IPS-NIHi7 (cell line): Measurements from ENCODE around the gene NNT.
"Not testable (repeated sequence)": the region's sequence is repeated elsewhere in the genome, so short reads cannot be mapped to it uniquely, and the experiment has no call there.

Experiments used
- DNase-seq: peaks from one replicate; pipeline ENCODE4 v3.0.0; 2012; ENCODE audit warnings: mixed read lengths; ENCODE audit errors: extremely low spot score

The NNT gene

GRCh38 chr5:43582082-43583005, 20.6 kb upstream of the NNT start:
- DNase-seq = no peak

GRCh38 chr5:43583724-43584123, 19.3 kb upstream of the NNT start:
- no peak for DNase-seq

GRCh38 chr5:43584166-43584699, 18.7 kb upstream of the NNT start:
- no peak for DNase-seq

- no peak for DNase-seq
Measured at GRCh38 chr5:43588842-43589241, 14.1 kb upstream of the NNT start.

GRCh38 chr5:43589310-43589709, 13.7 kb upstream of the NNT start:
- DNase-seq = no peak

GRCh38 chr5:43590700-43591099, 12.3 kb upstream of the NNT start:
- DNase-seq = no peak

GRCh38 chr5:43592363-43592762, 10.6 kb upstream of the NNT start:
- DNase-seq = no peak

GRCh38 chr5:43598927-43599326, 4.1 kb upstream of the NNT start:
- DNase-seq = not testable (repeated sequence)

- no peak for DNase-seq
Measured at GRCh38 chr5:43601454-43602260, 1.3 kb upstream of the NNT start.

GRCh38 chr5:43603344-43604217, 601 bp downstream of the NNT start:
- peak; percentile 34 for DNase-seq

GRCh38 chr5:43604699-43605098, 1.7 kb downstream of the NNT start:
- no peak for DNase-seq

GRCh38 chr5:43606351-43606750, 3.4 kb downstream of the NNT start:
- DNase-seq = no peak

GRCh38 chr5:43608406-43608805, 5.4 kb downstream of the NNT start:
- no peak for DNase-seq

- no peak for DNase-seq
Measured at GRCh38 chr5:43609752-43610151, 6.8 kb downstream of the NNT start.

GRCh38 chr5:43613370-43613769, 10.4 kb downstream of the NNT start:
- DNase-seq = no peak

GRCh38 chr5:43615445-43616184, 12.6 kb downstream of the NNT start:
- no peak for DNase-seq

GRCh38 chr5:43616535-43616934, 13.6 kb downstream of the NNT start:
- no peak for DNase-seq

GRCh38 chr5:43619380-43619779, 16.4 kb downstream of the NNT start:
- DNase-seq = no peak

GRCh38 chr5:43619911-43620310, 16.9 kb downstream of the NNT start:
- no peak for DNase-seq

GRCh38 chr5:43620944-43621505, 18.0 kb downstream of the NNT start:
- no peak for DNase-seq

- no peak for DNase-seq
Measured at GRCh38 chr5:43622074-43622473, 19.1 kb downstream of the NNT start.
